Activated T-cell treated with anti-CD3 and anti-CD28 coated beads, Interleukin-2, amount 50 U/mL, for 72 hours (primary cell): ENCODE results near the gene TRIM36. TPM values are rescaled to one million over a fixed set of nuclear protein-coding genes. Genes with fewer than 3 reads are reported as not detected.

Experiments used
- ATAC-seq, 2 donors: fragments of 150-1000 bp; cut with Tn5 transposase; replicated peaks in 1 of 2; 2 replicates each; pipeline ENCODE4 v1.10.0; 2021; ENCODE audit warnings: moderate library complexity in 2 of 2, mild to moderate bottlenecking in 1 of 2
- DNase-seq, 2 donors: peaks; one replicate each; pipeline ENCODE4 v3.0.0; 2021 to 2022; ENCODE audit warnings: mixed read lengths in 1 of 2
- H3K27ac Mint-ChIP-seq: one replicate; pipeline ENCODE4 v1.8.0; 2022; ENCODE audit warnings: mild to moderate bottlenecking, moderate library complexity, mixed read lengths
- H3K27me3 Mint-ChIP-seq: one replicate; pipeline ENCODE4 v1.8.0; 2022; ENCODE audit warnings: low read depth, mixed read lengths
- H3K36me3 Mint-ChIP-seq, 2 donors: one replicate each; pipeline ENCODE4 v1.8.0; 2022; ENCODE audit warnings: mixed read lengths in 2 of 2, mild to moderate bottlenecking in 1 of 2; ENCODE audit not compliant: insufficient read depth in 2 of 2
- H3K4me1 Mint-ChIP-seq: one replicate; pipeline ENCODE4 v1.8.0; 2022; ENCODE audit warnings: low read depth, mixed read lengths
- H3K4me3 Mint-ChIP-seq, 2 donors: one replicate each; pipeline ENCODE4 v1.8.0; 2022; ENCODE audit warnings: mild to moderate bottlenecking in 2 of 2, mixed read lengths in 2 of 2, moderate library complexity in 2 of 2
- H3K9me3 Mint-ChIP-seq, 2 donors: one replicate each; pipeline ENCODE4 v1.8.0; 2022; ENCODE audit warnings: mixed read lengths in 2 of 2
- total RNA-seq, 2 donors: library from RNA; stranded (reverse); gene quantifications; one replicate each; pipeline ENCODE4 v1.2.3, GENCODE V29; 2022

The TRIM36 gene
- total RNA-seq, 2 donors from 2014 or later = not detected

GRCh38 chr5:115136294-115136693, 33.4 kb downstream of the TRIM36 start:
- Mint-ChIP-seq H3K27ac (no peak overlapping the region), H3K27me3 (peaks cover 27% of the 10 kb centered on the region), H3K36me3 (no peaks in the 10 kb centered on the region), H3K9me3 (no peaks in the 10 kb centered on the region), H3K4me3 (no peak overlapping the region), H3K4me1 (no peaks in the 10 kb centered on the region)
- ATAC-seq (no peak), DNase-seq (no peak)

GRCh38 chr5:115132465-115132864, 37.2 kb downstream of the TRIM36 start:
- no peak overlapping the region for H3K27ac Mint-ChIP-seq
- H3K4me3 Mint-ChIP-seq = no peak overlapping the region
- no peaks in the 10 kb centered on the region for H3K4me1 Mint-ChIP-seq
- ATAC-seq (no peak), DNase-seq (no peak)
- H3K9me3 Mint-ChIP-seq = no peaks in the 10 kb centered on the region
- peaks cover 13% of the 10 kb centered on the region for H3K27me3 Mint-ChIP-seq
- no peaks in the 10 kb centered on the region for H3K36me3 Mint-ChIP-seq

GRCh38 chr5:115126303-115126702, 43.4 kb downstream of the TRIM36 start:
- Mint-ChIP-seq H3K9me3 (no peaks in the 10 kb centered on the region), H3K27ac (no peak overlapping the region), H3K4me3 (no peak overlapping the region), H3K4me1 (no peaks in the 10 kb centered on the region), H3K27me3 (peaks cover 5% of the 10 kb centered on the region), H3K36me3 (no peaks in the 10 kb centered on the region)
- ATAC-seq = no peak
- no peak for DNase-seq

- ATAC-seq = no peak
- H3K27ac Mint-ChIP-seq = no peak overlapping the region
- no peak for DNase-seq
- no peaks in the 10 kb centered on the region for H3K36me3 Mint-ChIP-seq
- H3K4me3 Mint-ChIP-seq = no peak overlapping the region
- peaks cover 15% of the 10 kb centered on the region for H3K27me3 Mint-ChIP-seq
- no peaks in the 10 kb centered on the region for H3K4me1 Mint-ChIP-seq
- peaks cover 0 to 2% of the 10 kb centered on the region in 2 donors for H3K9me3 Mint-ChIP-seq
Observed at GRCh38 chr5:115124741-115125140, 45.0 kb downstream of the TRIM36 start.

GRCh38 chr5:115116001-115116400, 53.7 kb downstream of the TRIM36 start:
- Mint-ChIP-seq H3K4me1 (no peaks in the 10 kb centered on the region), H3K4me3 (no peak overlapping the region), H3K27ac (no peak overlapping the region), H3K9me3 (peaks cover 5 to 8% of the 10 kb centered on the region in 2 donors), H3K36me3 (peaks cover 0 to 5% of the 10 kb centered on the region in 2 donors), H3K27me3 (peaks cover 32% of the 10 kb centered on the region)
- DNase-seq (no peak), ATAC-seq (no peak)

- H3K9me3 Mint-ChIP-seq = no peaks in the 10 kb centered on the region
- no peaks in the 10 kb centered on the region for H3K36me3 Mint-ChIP-seq
- H3K27me3 Mint-ChIP-seq = peaks cover 35% of the 10 kb centered on the region
- ATAC-seq (no peak), DNase-seq (no peak)
- no peaks in the 10 kb centered on the region for H3K4me1 Mint-ChIP-seq
- no peak overlapping the region for H3K4me3 Mint-ChIP-seq
- H3K27ac Mint-ChIP-seq = no peak overlapping the region
Observed at GRCh38 chr5:115109840-115110239, 59.9 kb downstream of the TRIM36 start.

- Mint-ChIP-seq H3K9me3 (no peaks in the 10 kb centered on the region), H3K4me3 (no peak overlapping the region), H3K4me1 (no peaks in the 10 kb centered on the region), H3K27ac (no peak overlapping the region), H3K36me3 (no peaks in the 10 kb centered on the region), H3K27me3 (peaks cover 37% of the 10 kb centered on the region)
- DNase-seq (no peak), ATAC-seq (no peak)
Observed at GRCh38 chr5:115109356-115109755, 60.4 kb downstream of the TRIM36 start.

- Mint-ChIP-seq H3K9me3 (no peaks in the 10 kb centered on the region), H3K27ac (no peak overlapping the region), H3K4me1 (no peaks in the 10 kb centered on the region), H3K4me3 (no peak overlapping the region), H3K36me3 (no peaks in the 10 kb centered on the region), H3K27me3 (peaks cover 14% of the 10 kb centered on the region)
- ATAC-seq (no peak), DNase-seq (no peak)
Observed at GRCh38 chr5:115100319-115100955, 69.3 kb downstream of the TRIM36 start.

GRCh38 chr5:115098041-115098702, 71.5 kb downstream of the TRIM36 start:
- H3K27me3 Mint-ChIP-seq = peaks cover 16% of the 10 kb centered on the region
- H3K4me1 Mint-ChIP-seq = no peaks in the 10 kb centered on the region
- peak; percentile 57 to 60 for ATAC-seq
- H3K27ac Mint-ChIP-seq = no peak overlapping the region
- H3K9me3 Mint-ChIP-seq = no peaks in the 10 kb centered on the region
- no peak overlapping the region for H3K4me3 Mint-ChIP-seq
- H3K36me3 Mint-ChIP-seq = no peaks in the 10 kb centered on the region
- DNase-seq = peak; percentile 12 to 35

GRCh38 chr5:115097236-115097635, 72.5 kb downstream of the TRIM36 start:
- no peak for ATAC-seq
- H3K36me3 Mint-ChIP-seq = no peaks in the 10 kb centered on the region
- DNase-seq = no peak
- no peak overlapping the region for H3K4me3 Mint-ChIP-seq
- H3K27ac Mint-ChIP-seq = no peak overlapping the region
- H3K9me3 Mint-ChIP-seq = no peaks in the 10 kb centered on the region
- H3K27me3 Mint-ChIP-seq = peaks cover 13% of the 10 kb centered on the region
- no peaks in the 10 kb centered on the region for H3K4me1 Mint-ChIP-seq

- Mint-ChIP-seq H3K36me3 (no peaks in the 10 kb centered on the region), H3K9me3 (no peaks in the 10 kb centered on the region), H3K4me3 (no peak overlapping the region), H3K27ac (no peak overlapping the region), H3K27me3 (peaks cover 22% of the 10 kb centered on the region), H3K4me1 (no peaks in the 10 kb centered on the region)
- no peak for ATAC-seq
- DNase-seq = no peak
Observed at GRCh38 chr5:115096034-115096769, 73.5 kb downstream of the TRIM36 start.

GRCh38 chr5:115087951-115088350, 81.8 kb downstream of the TRIM36 start:
- ATAC-seq = no peak
- H3K36me3 Mint-ChIP-seq = no peaks in the 10 kb centered on the region
- DNase-seq = no peak
- peaks cover 40% of the 10 kb centered on the region for H3K27me3 Mint-ChIP-seq
- no peak overlapping the region for H3K27ac Mint-ChIP-seq
- no peak overlapping the region for H3K4me3 Mint-ChIP-seq
- H3K9me3 Mint-ChIP-seq = no peaks in the 10 kb centered on the region
- H3K4me1 Mint-ChIP-seq = no peaks in the 10 kb centered on the region

GRCh38 chr5:115086473-115086872, 83.2 kb downstream of the TRIM36 start:
- ATAC-seq (no peak), DNase-seq (no peak)
- no peaks in the 10 kb centered on the region for H3K4me1 Mint-ChIP-seq
- no peak overlapping the region for H3K4me3 Mint-ChIP-seq
- no peak overlapping the region for H3K27ac Mint-ChIP-seq
- no peaks in the 10 kb centered on the region for H3K36me3 Mint-ChIP-seq
- H3K9me3 Mint-ChIP-seq = no peaks in the 10 kb centered on the region
- H3K27me3 Mint-ChIP-seq = peaks cover 44% of the 10 kb centered on the region
